Ovary (tissue), 9 donors: ENCODE data around the gene DST. TPM values are rescaled to one million over a fixed set of nuclear protein-coding genes. Genes with fewer than 3 reads are reported as not detected.

Source experiments
- DNase-seq, 5 donors: peaks; one replicate each; pipeline ENCODE4 v3.0.0-alpha.2; 2019 to 2020
- H3K27ac ChIP-seq, 2 donors: fragments of 200-600 bp; one replicate each; pipeline versions ENCODE4 v1.5.1 to v1.8.0; 2019 to 2022
- H3K27me3 ChIP-seq: fragments of 200-600 bp; one replicate; pipeline ENCODE4 v1.8.0; 2022
- H3K36me3 ChIP-seq: fragments of 200-600 bp; sonication (generic); one replicate; pipeline ENCODE4 v1.5.1; 2019
- H3K4me1 ChIP-seq: one replicate; pipeline ENCODE4 v1.8.1; 2013; ENCODE audit warnings: mild to moderate bottlenecking, moderate library complexity; ENCODE audit not compliant: insufficient read depth
- H3K4me3 ChIP-seq: fragments of 200-600 bp; sonication (generic); one replicate; pipeline ENCODE4 v1.5.1; 2017
- H3K9me3 ChIP-seq, 2 donors: fragments of 200-600 bp in 1 of 2; sonication (generic) in 1 of 2; one replicate each; pipeline versions ENCODE4 v1.5.1 to v1.8.1; 2013 to 2019; ENCODE audit warnings: mild to moderate bottlenecking in 1 of 2, moderate library complexity in 1 of 2
- CTCF ChIP-seq, 3 donors: fragments of 450-650 bp in 2 of 3; fragments of 200-600 bp in 1 of 3; IDR thresholded peaks; one replicate each; pipeline versions ENCODE4 v1.5.1 to v1.8.0; 2016 to 2022; ENCODE audit warnings: antibody characterized with exemption in 3 of 3, mild to moderate bottlenecking in 1 of 3
- EP300 ChIP-seq: sonication (generic); formaldehyde crosslinking; IDR thresholded peaks from one replicate; pipeline ENCODE4 v1.6.1; 2017; ENCODE audit warnings: antibody characterized with exemption
- POLR2A ChIP-seq: fragments of 450-650 bp; IDR thresholded peaks from one replicate; pipeline ENCODE4 v1.6.1; 2017; ENCODE audit warnings: antibody characterized with exemption, mild to moderate bottlenecking, moderate library complexity
- WGBS, 3 donors: extraction: QIAGEN DNeasy Blood & Tissue Kit in 1 of 3; methylation state at CpG; one replicate each; pipeline versions ENCODE4 v1.1.5 to v1.1.7; 2013 to 2017; 5-methylcytosine and 5-hydroxymethylcytosine counted together
- intact Hi-C, 4 donors: fragments of 100-400 bp; cut with DNase I; formaldehyde crosslinking; loops; one replicate each; pipeline versions ENCODE4 v1.11.0 to v1.15.1; 2022 to 2023
- polyA plus RNA-seq, 2 donors: library from polyadenylated mRNA; stranded (reverse); fragments of 200-250 nt in 1 of 2; fragments of 350-450 nt in 1 of 2; fragmentation: Illumina TruSeq in 1 of 2; extraction: RNeasy Lipid Tissue Mini Kit (QIAGEN cat#74804) in 1 of 2; gene quantifications; one replicate each; pipeline ENCODE4 v1.2.3, GENCODE V29; 2013 to 2014
- total RNA-seq, 7 donors: library from RNA; depleted of rRNA in 2 of 7; stranded (reverse); fragments of >200 nt in 2 of 7; fragmentation: NEBNext Ultra II Directional in 3 of 7; extraction: Animal tissue kit (Norgen Biotek cat#: 25700) in 3 of 7; gene quantifications; one replicate each; pipeline versions ENCODE4 v1.1.0 to v1.2.4, GENCODE V29; 2016 to 2023
- donor health status: DM: no; HTN: no; CAD: no; lungs with moderate emphysema.
- donor health status: DM: no; HTN: no; CAD: no.
- donor health status: Bipolar disorder and iron deficiency.
- donor health status: DM: yes; HTN: yes; CAD: no.
- donor health status: DM: no; HTN: no; CAD: no.
- donor health status: DM: yes; HTN: yes; CAD: no.

Gene DST
- total and polyA plus RNA-seq, 9 donors, result 124 to 290 (median 174) TPM

- Histone ChIP-seq H3K27ac (no peak overlapping the region), H3K36me3 (no peaks in the 10 kb centered on the region), H3K27me3 (no peaks in the 10 kb centered on the region), H3K4me3 (no peak overlapping the region), H3K9me3 (no peaks in the 10 kb centered on the region), H3K4me1 (peaks cover 5% of the 10 kb centered on the region)
- 69 to 78% (median 75%) methylated on average over 4 of the region's 4 CpGs for WGBS, 3 donors
- no peak for TF ChIP-seq CTCF (IDR thresholded peaks at IDR 0.05)
- TF ChIP-seq EP300, result no peak
- no peak for TF ChIP-seq POLR2A
- no peak for DNase-seq
- intact Hi-C loops, result no loop called here
These were observed 218.1 kb downstream of the DST start for GRCh38 chr6:56424542-56425083.

GRCh38 chr6:56424064-56424463 is 218.6 kb downstream of the DST start:
- intact Hi-C loops, result no loop called here
- WGBS, 3 donors, result 30 to 48% (median 38%) methylated on average over 2 of the region's 2 CpGs

GRCh38 chr6:56420296-56420695 is 222.4 kb downstream of the DST start:
- TF ChIP-seq POLR2A (no peak), EP300 (no peak), CTCF (IDR thresholded peaks at IDR 0.05) (no peak)
- H3K36me3 ChIP-seq, result no peaks in the 10 kb centered on the region
- WGBS, 3 donors, result 57 to 75% (median 72%) methylated on average over 3 of the region's 3 CpGs
- H3K27ac ChIP-seq, result no peak overlapping the region
- H3K4me3 ChIP-seq, result no peak overlapping the region
- no peaks in the 10 kb centered on the region for H3K27me3 ChIP-seq
- no peaks in the 10 kb centered on the region for H3K9me3 ChIP-seq
- DNase-seq, result no peak
- peaks cover 5% of the 10 kb centered on the region for H3K4me1 ChIP-seq
- intact Hi-C loops, result no loop called here

More at GRCh38 chr6:56424064-56424463, 218.6 kb downstream of the DST start:
- no peak overlapping the region for H3K27ac ChIP-seq
- no peaks in the 10 kb centered on the region for H3K36me3 ChIP-seq
- peak in 1 of 5 donors; percentile 49 for DNase-seq
- H3K27me3 ChIP-seq, result no peaks in the 10 kb centered on the region
- no peaks in the 10 kb centered on the region for H3K9me3 ChIP-seq
- TF ChIP-seq POLR2A (no peak), EP300 (no peak), CTCF (IDR thresholded peaks at IDR 0.05) (no peak)
- no peak overlapping the region for H3K4me3 ChIP-seq
- peaks cover 5% of the 10 kb centered on the region for H3K4me1 ChIP-seq

- no peaks in the 10 kb centered on the region for H3K9me3 ChIP-seq
- H3K27ac ChIP-seq, result no peak overlapping the region
- H3K36me3 ChIP-seq, result no peaks in the 10 kb centered on the region
- no peak for DNase-seq
- H3K4me3 ChIP-seq, result no peak overlapping the region
- TF ChIP-seq POLR2A, result no peak
- no peak for TF ChIP-seq EP300
- TF ChIP-seq CTCF (IDR thresholded peaks at IDR 0.05), result no peak
- H3K27me3 ChIP-seq, result no peaks in the 10 kb centered on the region
- 13 to 30% (median 22%) methylated on average over 1 of the region's 1 CpG for WGBS, 3 donors
- intact Hi-C loops, result no loop called here
- peaks cover 3% of the 10 kb centered on the region for H3K4me1 ChIP-seq
These were observed 223.5 kb downstream of the DST start for GRCh38 chr6:56419191-56419590.
